ENCODE data around the gene RMP24.

Gene RMP24

DNA sequence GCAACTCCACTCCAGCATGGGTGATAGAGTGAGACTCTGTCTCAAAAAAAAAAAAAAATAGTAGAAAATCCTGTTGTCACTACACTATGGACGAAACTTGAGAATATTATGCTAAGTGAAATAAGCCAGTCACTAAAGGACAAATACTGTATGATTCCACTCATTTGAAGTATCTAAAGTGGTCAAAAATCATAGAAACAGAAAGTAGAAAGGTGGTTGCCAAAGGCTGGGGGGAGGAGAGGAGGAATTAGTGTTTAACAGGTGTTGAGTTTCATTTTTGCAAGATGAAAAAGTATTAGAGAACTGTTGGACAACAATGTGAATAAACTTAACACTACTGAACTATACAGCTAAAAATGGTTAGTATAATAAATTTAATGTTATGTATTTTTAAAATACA lies 18.8 kb upstream of the RMP24 start:
- Histone ChIP-seq H3K79me2 (ENCODE audit: insufficient read depth, low read length) (no peaks in the 10 kb centered on the region), H3K27me3 (ENCODE audit: insufficient read depth, low read length, poor library complexity, severe bottlenecking) (no peaks in the 10 kb centered on the region), H2AFZ (ENCODE audit: low read length) (no peak overlapping the region), H3K9ac (ENCODE audit: low read depth, low read length, poor library complexity, severe bottlenecking) (no peak overlapping the region), H3K4me2 (ENCODE audit: low read depth, low read length, poor library complexity, severe bottlenecking) (no peak overlapping the region), H3K9me3 (ENCODE audit: insufficient read depth, low read depth, low read length) (no peaks in the 10 kb centered on the region), H4K20me1 (ENCODE audit: insufficient read depth, low read length, poor library complexity, severe bottlenecking) (no peaks in the 10 kb centered on the region), H3F3A (ENCODE audit: low read depth) (no peaks in the 10 kb centered on the region), H3K9me2 (replicated peaks; ENCODE audit: low read depth, low read length) (no peaks in the 10 kb centered on the region), H3K36me3 (ENCODE audit: insufficient read depth, low read length) (no peaks in the 10 kb centered on the region), H3K4me1 (ENCODE audit: insufficient read depth, low read length, poor library complexity, severe bottlenecking) (no peaks in the 10 kb centered on the region), H3K4me3 (ENCODE audit: low read length, poor library complexity, severe bottlenecking) (no peak overlapping the region)
- TF ChIP-seq CTCF (conservative IDR thresholded peaks at IDR 0.05; ENCODE audit: low read length) (no peak), EZH2phosphoT487 (IDR thresholded peaks at IDR 0.05; ENCODE audit: borderline replicate concordance) (no peak)

GRCh38 chr18:35956226-35956625 lies 16.3 kb upstream of the RMP24 start:
- H3K9ac ChIP-seq (ENCODE audit: low read depth, low read length, poor library complexity, severe bottlenecking): no peak overlapping the region
- H3K27me3 ChIP-seq (ENCODE audit: insufficient read depth, low read length, poor library complexity, severe bottlenecking): no peaks in the 10 kb centered on the region
- H3K9me3 ChIP-seq (ENCODE audit: insufficient read depth, low read depth, low read length): peaks cover 3% of the 10 kb centered on the region; the same call in 1 of the 2 replicates
- no peak overlapping the region for H3K4me3 ChIP-seq (ENCODE audit: low read length, poor library complexity, severe bottlenecking)
- H3K9me2 ChIP-seq (replicated peaks; ENCODE audit: low read depth, low read length): no peaks in the 10 kb centered on the region
- H3K36me3 ChIP-seq (ENCODE audit: insufficient read depth, low read length): no peaks in the 10 kb centered on the region
- no peaks in the 10 kb centered on the region for H4K20me1 ChIP-seq (ENCODE audit: insufficient read depth, low read length, poor library complexity, severe bottlenecking)
- no peak overlapping the region for H3K4me2 ChIP-seq (ENCODE audit: low read depth, low read length, poor library complexity, severe bottlenecking)
- no peaks in the 10 kb centered on the region for H3F3A ChIP-seq (ENCODE audit: low read depth)
- H3K79me2 ChIP-seq (ENCODE audit: insufficient read depth, low read length): no peaks in the 10 kb centered on the region
- no peak for TF ChIP-seq CTCF (conservative IDR thresholded peaks at IDR 0.05; ENCODE audit: low read length)
- TF ChIP-seq EZH2phosphoT487 (IDR thresholded peaks at IDR 0.05; ENCODE audit: borderline replicate concordance): no peak
- no peaks in the 10 kb centered on the region for H3K4me1 ChIP-seq (ENCODE audit: insufficient read depth, low read length, poor library complexity, severe bottlenecking)
- H2AFZ ChIP-seq (ENCODE audit: low read length): no peak overlapping the region

DNA sequence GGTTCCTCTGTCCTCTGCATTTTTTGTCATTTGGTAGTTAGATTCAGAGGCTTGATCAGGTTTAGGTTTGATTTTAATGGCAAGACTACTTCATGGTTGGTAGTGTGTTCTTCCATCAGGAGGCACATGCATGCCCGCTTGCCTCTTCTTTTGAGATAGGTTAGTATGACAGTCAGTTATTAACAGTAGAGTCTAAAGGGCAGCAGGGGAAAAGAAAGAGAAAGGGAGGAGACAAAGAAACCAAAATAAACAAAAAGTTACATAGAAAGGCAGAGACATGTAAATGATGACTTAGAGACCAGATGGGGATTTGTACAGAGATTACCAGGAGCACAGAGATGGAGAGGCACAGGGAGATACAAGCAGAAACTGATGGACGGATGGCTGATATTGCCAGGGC lies 10.2 kb upstream of the RMP24 start:
- no peaks in the 10 kb centered on the region for H4K20me1 ChIP-seq (ENCODE audit: insufficient read depth, low read length, poor library complexity, severe bottlenecking)
- no peak for TF ChIP-seq EZH2phosphoT487 (IDR thresholded peaks at IDR 0.05; ENCODE audit: borderline replicate concordance)
- no peak for TF ChIP-seq CTCF (conservative IDR thresholded peaks at IDR 0.05; ENCODE audit: low read length)
- no peak overlapping the region for H3K9ac ChIP-seq (ENCODE audit: low read depth, low read length, poor library complexity, severe bottlenecking)
- peaks cover 3% of the 10 kb centered on the region; the same call in 1 of the 2 replicates for H3K9me3 ChIP-seq (ENCODE audit: insufficient read depth, low read depth, low read length)
- no peaks in the 10 kb centered on the region for H3F3A ChIP-seq (ENCODE audit: low read depth)
- no peaks in the 10 kb centered on the region for H3K27me3 ChIP-seq (ENCODE audit: insufficient read depth, low read length, poor library complexity, severe bottlenecking)
- no peaks in the 10 kb centered on the region for H3K9me2 ChIP-seq (replicated peaks; ENCODE audit: low read depth, low read length)
- no peak overlapping the region for H3K4me2 ChIP-seq (ENCODE audit: low read depth, low read length, poor library complexity, severe bottlenecking)
- H3K36me3 ChIP-seq (ENCODE audit: insufficient read depth, low read length): no peaks in the 10 kb centered on the region
- H3K4me1 ChIP-seq (ENCODE audit: insufficient read depth, low read length, poor library complexity, severe bottlenecking): no peaks in the 10 kb centered on the region
- no peaks in the 10 kb centered on the region for H3K79me2 ChIP-seq (ENCODE audit: insufficient read depth, low read length)
- H3K4me3 ChIP-seq (ENCODE audit: low read length, poor library complexity, severe bottlenecking): no peak overlapping the region
- no peak overlapping the region for H2AFZ ChIP-seq (ENCODE audit: low read length)

Measured in Loucy (cell line).